ENCODE data around the gene KIF26B. TPM values are rescaled to one million over a fixed set of nuclear protein-coding genes. Genes with fewer than 3 reads are reported as not detected.

KIF26B gene
- total and polyA plus RNA-seq, 10 of the 15 experiments (the other 5 are each of a cell fraction or from before 2014, with no cell fraction given): 0.35 to 11.6 (median 2.2) TPM

GRCh38 chr1:245380790-245381535, 226.2 kb downstream of the KIF26B start:
- POLR2A ChIA-PET: no interaction called here
- H3K4me1 ChIP-seq (ENCODE audit: control insufficient read depth, insufficient read depth, low read length): no peaks in the 10 kb centered on the region
- intact Hi-C loops (cut with micrococcal nuclease; ENCODE audit: unreplicated experiment) (loop anchor here (2.0 kb wide), 1 partner anchor 228 kb away; no protein-coding TSS in a partner anchor), in situ Hi-C loops (cut with MboI) (no loop called here)
- SMC1A ChIA-PET (ENCODE audit: uncharacterized antibody, unreplicated experiment): interaction anchor here (1.0 to 1.2 kb wide), 2 partner anchors 224 to 228 kb away, joined by 3 read pairs; no protein-coding TSS in a partner anchor
- no peaks in the 10 kb centered on the region for H3K36me3 ChIP-seq (ENCODE audit: control insufficient read depth in 2 of 2, insufficient read depth in 2 of 2, low read length in 1 of 2)
- no peak overlapping the region for H3K4me3 ChIP-seq
- H3K27ac ChIP-seq (ENCODE audit: control insufficient read depth, insufficient read depth): no peak overlapping the region
- H2AFZ ChIP-seq (ENCODE audit: control insufficient read depth, low read depth, low read length): no peak overlapping the region
- CTCF ChIA-PET: interaction anchor here (0.6 to 1.1 kb wide), 4 partner anchors 30 to 262 kb away, joined by 3 to 9 read pairs (median 4); no protein-coding TSS in a partner anchor
- no peak overlapping the region for H3K9ac ChIP-seq (ENCODE audit: control insufficient read depth, insufficient read depth, low read length)
- no peak for TF ChIP-seq TBL1XR1 (IDR thresholded peaks at IDR 0.05; ENCODE audit: low read depth, low read length)
- TF ChIP-seq CTCF (IDR thresholded peaks at IDR 0.05 in 2 of 3, conservative IDR thresholded peaks at IDR 0.05 in 1 of 3; ENCODE audit: control insufficient read depth in 2 of 3, extremely low read depth in 1 of 3, insufficient read depth in 1 of 3, low read depth in 3 of 3, low read length in 3 of 3): peak in 2 of 3 experiments; percentile 10 to 24; a peak in 1 of 6 replicates
- TF ChIP-seq KDM1A (IDR thresholded peaks at IDR 0.05; ENCODE audit: borderline replicate concordance): no peak
- TF ChIP-seq SRF (IDR thresholded peaks at IDR 0.05; ENCODE audit: low read depth in 2 of 2, low read length in 2 of 2): no peak
- no peak for TF ChIP-seq RCOR1 (conservative IDR thresholded peaks at IDR 0.05; ENCODE audit: low read depth, low read length)
- TF ChIP-seq USF2 (IDR thresholded peaks at IDR 0.05; ENCODE audit: borderline replicate concordance, low read depth, low read length): no peak
- TF ChIP-seq ZNF384 (IDR thresholded peaks at IDR 0.05; ENCODE audit: borderline replicate concordance, low read depth, low read length): peak; percentile 63; the same call in 1 of the 2 replicates
- no peak for TF ChIP-seq TCF3 (IDR thresholded peaks at IDR 0.05; ENCODE audit: borderline replicate concordance, insufficient read depth, low read depth, low read length)
- TF ChIP-seq RAD21 (IDR thresholded peaks at IDR 0.05; ENCODE audit: insufficient read depth, low read depth, low read length): 0 out of 2 replicates have a peak, but pooled peaks have one; percentile 25
- TF ChIP-seq SMC3 (IDR thresholded peaks at IDR 0.05; ENCODE audit: borderline replicate concordance, low read length): peak; percentile 25; the same call in 1 of the 2 replicates
- TF ChIP-seq RAD51 (IDR thresholded peaks at IDR 0.05): no peak
- FAIRE-seq (no peak), ATAC-seq (no peak), DNase-seq (ENCODE audit: low read depth, low spot score) (no peak)
- no TSS peak for BruUV-seq (replicated peaks)
- no peaks in the 10 kb centered on the region for H4K20me1 ChIP-seq (ENCODE audit: control insufficient read depth, insufficient read depth)
- H3K79me2 ChIP-seq (ENCODE audit: control insufficient read depth, insufficient read depth, low read length): no peaks in the 10 kb centered on the region
- RAD21 ChIA-PET (ENCODE audit: unreplicated experiment): interaction anchor here (0.7 kb wide), 1 partner anchor 225 kb away, joined by 4 read pairs; no protein-coding TSS in a partner anchor
- WGBS (ENCODE audit: insufficient coverage, insufficient replicate concordance, low lambda C conversion rate, missing lambda C conversion rate): 59% methylated on average over 10 of the region's 11 CpGs
- H3K27me3 ChIP-seq (replicated peaks in 1 of 2; ENCODE audit: control insufficient read depth in 2 of 2, insufficient read depth in 2 of 2, low read length in 1 of 2): peaks cover 0 to 2% of the 10 kb centered on the region in 2 experiments; a peak in 2 of 4 replicates
- no peak overlapping the region for H3K4me2 ChIP-seq (ENCODE audit: control insufficient read depth, insufficient read depth)
- no peaks in the 10 kb centered on the region for H3K9me3 ChIP-seq (replicated peaks; ENCODE audit: control insufficient read depth, insufficient read depth, low read length)
